Dedifferentiated amniotic fluid mesenchymal stem cell (primary cell): ENCODE measurements around the gene ADAMTS8.

ENCODE experiments used
- DNase-seq: peaks from one replicate; pipeline ENCODE4 v3.0.0-alpha.2; 2016; ENCODE audit errors: extremely low spot score

Gene ADAMTS8

GRCh38 chr11:130396965-130397364, 31.4 kb downstream of the ADAMTS8 start:
- DNase-seq = no peak

GRCh38 chr11:130394615-130395014, 33.8 kb downstream of the ADAMTS8 start:
- no peak for DNase-seq

DNA sequence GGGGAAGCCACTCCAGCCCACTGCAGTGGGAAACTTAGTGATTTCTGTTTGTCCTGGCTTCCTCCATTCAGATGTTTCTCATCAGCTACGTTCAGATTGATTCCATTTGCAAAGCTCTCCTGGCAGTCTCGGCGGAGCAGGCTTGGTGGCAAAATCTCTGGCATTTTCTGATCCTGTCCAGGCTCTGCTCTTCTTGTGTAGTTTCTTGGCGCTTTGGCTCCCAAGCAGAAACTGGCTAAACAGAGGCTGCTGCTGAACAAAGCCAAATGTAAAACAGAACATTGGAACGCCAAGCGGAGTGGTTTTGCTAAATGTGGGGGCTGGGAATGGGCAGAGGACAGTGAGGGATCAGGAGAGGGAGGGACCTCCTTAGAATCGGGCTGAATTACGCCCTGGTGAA, 36.7 kb downstream of the ADAMTS8 start:
- no peak for DNase-seq

GRCh38 chr11:130390071-130390758, 38.2 kb downstream of the ADAMTS8 start:
- peak; percentile 69 for DNase-seq

- DNase-seq = no peak
Observed at GRCh38 chr11:130389335-130389935, 39.0 kb downstream of the ADAMTS8 start.

DNA sequence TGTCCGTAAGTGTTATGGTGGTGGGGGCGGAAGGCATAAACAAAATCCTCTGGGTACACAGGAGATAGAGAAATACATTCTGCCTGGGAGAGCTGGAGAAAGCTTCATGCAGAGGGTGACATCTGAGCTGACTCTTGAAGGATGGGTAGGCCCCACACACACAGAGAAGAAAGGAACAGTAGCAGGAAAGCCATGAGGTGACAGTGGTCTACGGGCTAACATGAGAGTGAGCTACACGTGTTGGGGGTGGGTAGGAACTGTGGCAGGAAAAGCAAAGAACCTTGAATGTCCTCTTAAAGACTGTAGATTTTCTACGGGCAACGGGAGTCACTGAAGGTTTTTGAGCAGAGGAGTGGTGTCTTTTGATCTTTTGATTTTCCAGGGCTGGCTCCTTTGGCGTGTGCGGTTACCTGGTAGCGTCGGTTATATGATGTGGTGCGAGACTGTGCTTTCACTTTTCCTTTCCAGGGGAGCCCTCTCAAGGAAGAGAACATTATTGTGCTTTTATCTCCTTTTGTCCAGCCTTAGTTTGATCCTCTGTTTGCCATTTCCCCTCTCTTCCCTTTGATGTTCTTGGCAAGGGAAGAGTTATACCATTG, 39.7 kb downstream of the ADAMTS8 start:
- DNase-seq = no peak

GRCh38 chr11:130386056-130386455, 42.4 kb downstream of the ADAMTS8 start:
- DNase-seq = no peak

- peak; percentile 66 for DNase-seq
Observed at GRCh38 chr11:130383344-130384211, 44.8 kb downstream of the ADAMTS8 start.

GRCh38 chr11:130381317-130381716, 47.1 kb downstream of the ADAMTS8 start:
- no peak for DNase-seq

GRCh38 chr11:130380778-130381177, 47.6 kb downstream of the ADAMTS8 start:
- DNase-seq = no peak

DNA sequence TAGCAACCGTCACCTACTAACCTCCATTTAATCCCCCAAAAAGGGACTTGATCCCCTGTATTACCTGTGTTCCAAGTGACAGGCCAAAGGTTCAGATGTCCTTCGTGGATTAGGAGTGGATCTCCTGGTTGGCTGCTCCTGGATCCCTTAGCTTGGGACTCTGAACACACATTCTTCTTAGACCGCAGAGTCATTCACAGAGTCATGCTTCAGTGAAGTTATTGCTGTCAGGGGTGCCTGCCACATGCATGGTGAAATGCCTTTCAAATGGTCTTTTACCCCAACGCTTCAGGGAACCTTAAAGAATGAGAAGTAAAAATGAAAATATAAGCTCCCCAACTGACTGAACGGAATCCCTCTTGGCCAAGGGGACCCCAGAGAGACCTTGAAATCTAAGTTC, 49.1 kb downstream of the ADAMTS8 start:
- no peak for DNase-seq

DNA sequence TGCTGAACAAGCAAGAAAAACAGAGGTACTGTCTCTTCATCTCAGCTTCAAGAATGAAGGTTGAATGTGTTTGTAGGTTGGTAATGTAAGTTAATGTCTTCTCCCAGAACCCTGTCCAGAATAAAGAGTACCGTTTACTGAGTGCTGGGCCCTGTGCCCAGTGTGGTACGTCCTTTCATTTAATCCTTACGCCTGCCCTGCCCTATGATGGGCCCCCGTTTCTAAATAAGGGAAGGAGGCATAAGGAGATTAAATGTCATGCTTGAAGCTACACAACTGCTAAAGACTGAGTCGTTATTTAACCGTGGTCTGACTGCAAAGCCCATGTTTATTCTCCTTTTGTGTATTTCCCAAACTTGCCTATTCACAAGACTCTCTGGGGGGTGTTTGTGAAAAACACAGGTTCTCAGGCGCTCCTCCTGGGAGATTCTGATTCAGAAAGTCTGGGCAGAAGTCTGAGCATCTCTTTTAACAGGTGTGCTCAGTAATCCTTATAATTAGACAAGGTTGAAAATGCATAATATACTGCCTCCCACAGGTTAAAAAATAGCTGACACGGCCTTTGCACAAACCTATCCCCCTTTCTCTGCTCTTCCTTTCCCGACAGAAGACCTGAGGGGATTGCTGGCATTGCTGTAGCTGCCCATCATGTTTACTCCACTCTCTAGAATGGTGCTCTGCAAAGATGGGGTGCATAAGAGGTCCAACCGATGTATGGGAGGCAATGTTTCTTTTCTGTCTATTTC, 57.4 kb downstream of the ADAMTS8 start:
- no peak for DNase-seq

DNA sequence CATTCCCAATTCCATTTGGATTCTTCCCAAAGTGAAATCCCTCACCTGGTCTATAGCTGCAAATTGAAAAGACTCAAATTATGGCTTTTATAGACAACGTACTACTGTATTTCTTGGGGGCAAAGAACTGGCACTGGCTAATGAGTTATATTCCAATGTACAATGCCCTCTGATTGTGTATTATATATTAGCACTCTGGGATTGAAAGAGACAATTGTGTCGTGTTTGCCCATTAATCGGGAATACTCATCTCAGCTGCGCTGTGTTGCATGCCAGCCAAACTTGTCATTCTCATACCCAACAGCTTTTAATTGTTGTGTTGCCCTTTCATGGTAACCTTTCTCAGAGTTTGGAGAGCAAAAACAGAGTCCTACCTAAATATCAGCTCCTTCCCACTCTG, 58.7 kb downstream of the ADAMTS8 start:
- no peak for DNase-seq

DNA sequence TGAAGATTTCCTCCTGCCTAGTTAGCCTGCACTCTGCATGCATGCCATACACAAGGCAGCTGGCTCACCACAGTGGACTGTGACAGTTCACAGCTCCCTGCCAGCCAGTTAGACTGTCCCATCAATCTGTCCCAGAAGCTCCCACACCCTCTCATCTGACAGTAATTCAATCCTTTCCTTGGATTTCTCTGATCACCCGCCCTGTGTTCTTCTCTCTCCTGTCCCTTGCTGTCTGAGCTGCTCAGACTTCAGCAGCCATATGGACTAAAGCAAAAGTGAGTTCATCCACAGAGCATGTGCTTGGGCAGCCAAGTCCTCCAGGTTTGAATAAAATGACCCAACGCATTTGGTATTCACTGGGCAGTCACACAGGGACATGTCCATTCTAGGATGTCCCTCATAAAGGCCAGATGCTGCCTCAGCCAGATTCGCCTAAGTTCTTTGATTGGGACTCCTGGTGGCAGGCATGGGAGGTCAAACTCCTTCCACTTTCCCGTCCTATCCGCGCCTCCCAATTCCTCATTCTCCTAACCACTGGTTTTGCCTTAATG, 59.2 kb downstream of the ADAMTS8 start:
- DNase-seq = no peak

DNA sequence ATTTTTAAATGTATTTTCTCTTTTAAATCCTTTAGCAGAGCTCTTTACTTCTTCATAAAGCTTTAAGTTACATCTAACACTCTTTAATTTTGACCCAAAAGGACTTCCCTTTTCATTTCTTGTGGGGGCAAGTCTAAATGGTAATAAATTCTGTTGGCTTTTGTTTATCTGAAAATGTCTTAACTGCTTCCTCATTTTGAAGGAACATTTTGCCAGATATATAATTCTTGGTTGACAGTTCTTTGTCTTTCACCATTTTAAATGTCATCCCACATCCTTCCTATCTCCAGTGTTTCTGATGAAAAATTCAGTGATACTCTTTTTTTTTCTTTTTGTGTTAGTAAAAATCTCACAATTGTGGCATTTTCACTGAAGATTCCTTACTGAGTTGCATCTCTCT, 69.0 kb downstream of the ADAMTS8 start:
- DNase-seq = no peak

- DNase-seq = no peak
Observed at GRCh38 chr11:130358398-130358797, 70.0 kb downstream of the ADAMTS8 start.
